ENCODE data around the gene UFD1. TPM values are rescaled to one million over a fixed set of nuclear protein-coding genes. Genes with fewer than 3 reads are reported as not detected.
A peak's percentile ranks its signal among the peaks of the same experiment; 100 is the strongest.

The UFD1 gene
- total and polyA plus RNA-seq, 9 of the 15 experiments (the other 6 are each of a cell fraction or from before 2014, with no cell fraction given), result 238 to 645 (median 363) TPM

- TF ChIP-seq ZNF280B (CRISPR knock-in tag; IDR thresholded peaks at IDR 0.05) (0 out of 2 replicates have a peak, but pooled peaks have one; percentile 20), TGIF2 (CRISPR knock-in tag; IDR thresholded peaks at IDR 0.05) (no peak), SOX6 (IDR thresholded peaks at IDR 0.05) (no peak), NONO (IDR thresholded peaks at IDR 0.05; ENCODE audit: low read depth in 2 of 2, low read length in 1 of 2) (no peak), ZKSCAN3 (CRISPR knock-in tag; IDR thresholded peaks at IDR 0.05) (no peak), CCNT2 (IDR thresholded peaks at IDR 0.05; ENCODE audit: borderline replicate concordance, extremely low read depth, insufficient read length, low read depth, low read length) (no peak), NR2F6 (CRISPR knock-in tag; IDR thresholded peaks at IDR 0.05) (no peak), XRCC4 (IDR thresholded peaks at IDR 0.05; ENCODE audit: extremely low read depth, insufficient read depth, insufficient read length) (no peak), PYGO2 (tag; IDR thresholded peaks at IDR 0.05) (no peak), CHD1 (IDR thresholded peaks at IDR 0.05; ENCODE audit: low read length) (no peak), KAT7 (CRISPR knock-in tag; IDR thresholded peaks at IDR 0.05; ENCODE audit: borderline replicate concordance) (no peak), CBFA2T2 (conservative IDR thresholded peaks at IDR 0.05) (no peak), RFX7 (CRISPR knock-in tag; IDR thresholded peaks at IDR 0.05) (no peak), LCOR (CRISPR knock-in tag; IDR thresholded peaks at IDR 0.05) (no peak), MAFF (IDR thresholded peaks at IDR 0.05; ENCODE audit: low read length) (no peak), RAD51 (IDR thresholded peaks at IDR 0.05; ENCODE audit: borderline replicate concordance, low read depth) (no peak), ZNF41 (CRISPR knock-in tag; conservative IDR thresholded peaks at IDR 0.05) (no peak), ETS2 (tag; IDR thresholded peaks at IDR 0.05; ENCODE audit: borderline replicate concordance, poor library complexity, severe bottlenecking) (no peak)
- TF ChIP-seq, protein P1, sequence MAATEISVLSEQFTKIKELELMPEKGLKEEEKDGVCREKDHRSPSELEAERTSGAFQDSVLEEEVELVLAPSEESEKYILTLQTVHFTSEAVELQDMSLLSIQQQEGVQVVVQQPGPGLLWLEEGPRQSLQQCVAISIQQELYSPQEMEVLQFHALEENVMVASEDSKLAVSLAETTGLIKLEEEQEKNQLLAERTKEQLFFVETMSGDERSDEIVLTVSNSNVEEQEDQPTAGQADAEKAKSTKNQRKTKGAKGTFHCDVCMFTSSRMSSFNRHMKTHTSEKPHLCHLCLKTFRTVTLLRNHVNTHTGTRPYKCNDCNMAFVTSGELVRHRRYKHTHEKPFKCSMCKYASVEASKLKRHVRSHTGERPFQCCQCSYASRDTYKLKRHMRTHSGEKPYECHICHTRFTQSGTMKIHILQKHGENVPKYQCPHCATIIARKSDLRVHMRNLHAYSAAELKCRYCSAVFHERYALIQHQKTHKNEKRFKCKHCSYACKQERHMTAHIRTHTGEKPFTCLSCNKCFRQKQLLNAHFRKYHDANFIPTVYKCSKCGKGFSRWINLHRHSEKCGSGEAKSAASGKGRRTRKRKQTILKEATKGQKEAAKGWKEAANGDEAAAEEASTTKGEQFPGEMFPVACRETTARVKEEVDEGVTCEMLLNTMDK (IDR thresholded peaks at IDR 0.05; ENCODE audit: borderline replicate concordance, insufficient read depth, low read depth, low read length, poor library complexity, severe bottlenecking), result no peak
- TF ChIP-seq, protein P2, sequence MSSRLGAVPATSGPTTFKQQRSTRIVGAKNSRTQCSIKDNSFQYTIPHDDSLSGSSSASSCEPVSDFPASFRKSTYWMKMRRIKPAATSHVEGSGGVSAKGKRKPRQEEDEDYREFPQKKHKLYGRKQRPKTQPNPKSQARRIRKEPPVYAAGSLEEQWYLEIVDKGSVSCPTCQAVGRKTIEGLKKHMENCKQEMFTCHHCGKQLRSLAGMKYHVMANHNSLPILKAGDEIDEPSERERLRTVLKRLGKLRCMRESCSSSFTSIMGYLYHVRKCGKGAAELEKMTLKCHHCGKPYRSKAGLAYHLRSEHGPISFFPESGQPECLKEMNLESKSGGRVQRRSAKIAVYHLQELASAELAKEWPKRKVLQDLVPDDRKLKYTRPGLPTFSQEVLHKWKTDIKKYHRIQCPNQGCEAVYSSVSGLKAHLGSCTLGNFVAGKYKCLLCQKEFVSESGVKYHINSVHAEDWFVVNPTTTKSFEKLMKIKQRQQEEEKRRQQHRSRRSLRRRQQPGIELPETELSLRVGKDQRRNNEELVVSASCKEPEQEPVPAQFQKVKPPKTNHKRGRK (tag; IDR thresholded peaks at IDR 0.05), result no peak
These were observed 40.3 kb upstream of the UFD1 start (continued) for GRCh38 chr22:19519041-19519926.
